CD4-positive, CD25-positive, alpha-beta regulatory T cell (primary cell): ENCODE results near the gene DPM1. TPM values are rescaled to one million over a fixed set of nuclear protein-coding genes. Genes with fewer than 3 reads are reported as not detected.

ENCODE experiments used
- ATAC-seq, 2 donors: fragments of 150-1000 bp; cut with Tn5 transposase; one replicate each; pipeline ENCODE4 v1.10.0; 2021; ENCODE audit warnings: low read depth in 2 of 2, moderate number of reproducible peaks in 2 of 2, moderate library complexity in 1 of 2
- DNase-seq, 3 donors: peaks; one replicate each; pipeline versions ENCODE4 v3.0.0 to v3.0.0-alpha.2; 2012 to 2022; ENCODE audit warnings: mixed read lengths in 1 of 3
- H3K27ac ChIP-seq: one replicate; pipeline ENCODE4 v1.7.0; 2013; ENCODE audit warnings: mild to moderate bottlenecking, low read length; ENCODE audit not compliant: insufficient read depth, poor library complexity, severe bottlenecking
- H3K27me3 ChIP-seq: one replicate; pipeline ENCODE4 v1.7.0; 2013; ENCODE audit warnings: low read length; ENCODE audit not compliant: control insufficient read depth, insufficient read depth
- H3K36me3 ChIP-seq: one replicate; pipeline ENCODE4 v1.7.0; 2013; ENCODE audit warnings: mild to moderate bottlenecking, low read length, moderate library complexity; ENCODE audit not compliant: control insufficient read depth, insufficient read depth
- H3K4me1 ChIP-seq: 2 replicates; pipeline ENCODE4 v1.7.0; 2013; ENCODE audit warnings: mild to moderate bottlenecking, low read length; ENCODE audit not compliant: insufficient read depth, control insufficient read depth, poor library complexity, severe bottlenecking
- H3K4me3 ChIP-seq: one replicate; pipeline ENCODE4 v1.7.0; 2013; ENCODE audit warnings: low read depth, mild to moderate bottlenecking, low read length, moderate library complexity
- H3K9me3 ChIP-seq, 2 experiments: 1 replicate in 1 of 2; 2 replicates in 1 of 2; pipeline ENCODE4 v1.7.0; 2013; ENCODE audit warnings: low read length in 2 of 2, mild to moderate bottlenecking in 1 of 2, moderate library complexity in 1 of 2; ENCODE audit not compliant: control insufficient read depth in 2 of 2
- H3K27ac Mint-ChIP-seq, 3 donors: one replicate each; pipeline ENCODE4 v1.8.0; 2020 to 2022; ENCODE audit warnings: mild to moderate bottlenecking in 3 of 3, mixed read lengths in 3 of 3, moderate library complexity in 2 of 3
- H3K27me3 Mint-ChIP-seq: one replicate; pipeline ENCODE4 v1.8.0; 2022; ENCODE audit warnings: mild to moderate bottlenecking, mixed read lengths
- H3K36me3 Mint-ChIP-seq: one replicate; pipeline ENCODE4 v1.8.0; 2020; ENCODE audit warnings: mixed read lengths
- H3K4me1 Mint-ChIP-seq, 4 donors: one replicate each; pipeline ENCODE4 v1.8.0; 2020 to 2022; ENCODE audit warnings: mixed read lengths in 4 of 4, mild to moderate bottlenecking in 1 of 4
- H3K4me3 Mint-ChIP-seq, 4 donors: one replicate each; pipeline ENCODE4 v1.8.0; 2020 to 2022; ENCODE audit warnings: mild to moderate bottlenecking in 4 of 4, mixed read lengths in 4 of 4, moderate library complexity in 3 of 4
- H3K9me3 Mint-ChIP-seq, 7 donors: one replicate each; pipeline ENCODE4 v1.8.0; 2020 to 2022; ENCODE audit warnings: mixed read lengths in 7 of 7, mild to moderate bottlenecking in 3 of 7, moderate library complexity in 2 of 7
- polyA plus RNA-seq, 4 donors: library from polyadenylated mRNA; unstranded; fragments of 300-500 nt; fragmentation: Illumina TruSeq; gene quantifications; one replicate each; pipeline ENCODE4 v1.2.3, GENCODE V29; 2021
- total RNA-seq: library from RNA; stranded (reverse); gene quantifications from one replicate; pipeline ENCODE4 v1.2.3, GENCODE V29; 2022

The DPM1 gene
- total and polyA plus RNA-seq, 5 donors from 2014 or later = 34.3 to 82.0 (median 74.5) TPM

DNA sequence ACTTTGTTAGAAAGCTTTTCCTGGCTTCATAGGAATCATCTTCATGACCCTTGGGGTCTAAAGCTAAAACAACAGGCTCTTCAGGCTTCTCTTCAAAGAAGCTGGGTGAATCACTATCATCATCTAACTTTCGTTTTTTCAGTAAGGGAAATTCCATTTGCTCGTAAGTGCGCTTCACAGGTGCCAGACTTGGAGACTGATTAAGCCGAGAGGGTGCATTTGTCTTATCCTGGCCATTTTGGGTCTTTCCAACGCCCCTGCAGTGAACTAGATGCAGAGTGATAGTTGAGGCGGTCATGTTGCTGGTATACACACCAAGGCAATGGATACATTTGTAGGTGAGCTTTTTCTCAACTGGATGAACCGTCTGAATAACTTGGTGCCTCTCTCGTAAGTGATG lies 65.9 kb downstream of the DPM1 start:
- no peak overlapping the region for H3K27ac ChIP-seq
- H3K4me1 ChIP-seq = no peaks in the 10 kb centered on the region
- Mint-ChIP-seq H3K27me3 (no peaks in the 10 kb centered on the region), H3K9me3 (no peaks in the 10 kb centered on the region), H3K36me3 (peaks cover 53% of the 10 kb centered on the region), H3K4me3 (no peak overlapping the region), H3K4me1 (peaks cover 4 to 8% (median 6%) of the 10 kb centered on the region in 4 donors), H3K27ac (peak overlapping the region in 1 of 3 donors; percentile 29)
- no peaks in the 10 kb centered on the region for H3K27me3 ChIP-seq
- H3K9me3 ChIP-seq = no peaks in the 10 kb centered on the region
- peaks cover 60% of the 10 kb centered on the region for H3K36me3 ChIP-seq
- ATAC-seq (no peak), DNase-seq (no peak)
- no peak overlapping the region for H3K4me3 ChIP-seq

DNA sequence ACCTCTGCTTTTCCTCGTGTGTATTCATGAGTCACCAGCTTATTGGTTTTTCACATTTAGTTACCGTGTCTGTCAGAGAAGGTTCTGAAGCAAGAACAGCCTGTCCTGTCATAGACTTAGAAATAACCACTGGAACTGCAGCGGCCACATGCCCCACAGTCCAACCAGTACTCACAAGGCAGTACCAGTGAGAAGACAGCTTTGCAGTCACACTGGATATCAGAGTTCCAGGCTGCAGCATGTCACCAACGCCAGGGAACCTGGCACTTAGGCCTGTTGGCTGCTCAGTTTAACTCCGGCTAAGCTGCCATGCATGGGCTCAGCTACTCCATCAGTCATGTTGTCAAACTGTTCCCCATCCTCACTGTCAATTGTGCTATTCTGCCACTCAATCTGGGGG lies 67.2 kb downstream of the DPM1 start:
- Mint-ChIP-seq H3K4me1 (peaks cover 0 to 7% (median 5%) of the 10 kb centered on the region in 4 donors), H3K27me3 (no peaks in the 10 kb centered on the region), H3K9me3 (no peaks in the 10 kb centered on the region), H3K36me3 (peaks cover 51% of the 10 kb centered on the region), H3K27ac (peak overlapping the region in 2 of 3 donors; percentile 12 to 68), H3K4me3 (no peak overlapping the region)
- ATAC-seq = no peak
- peaks cover 56% of the 10 kb centered on the region for H3K36me3 ChIP-seq
- H3K27ac ChIP-seq = no peak overlapping the region
- H3K4me1 ChIP-seq = no peaks in the 10 kb centered on the region
- H3K9me3 ChIP-seq = no peaks in the 10 kb centered on the region
- no peak for DNase-seq
- H3K4me3 ChIP-seq = no peak overlapping the region
- H3K27me3 ChIP-seq = no peaks in the 10 kb centered on the region

DNA sequence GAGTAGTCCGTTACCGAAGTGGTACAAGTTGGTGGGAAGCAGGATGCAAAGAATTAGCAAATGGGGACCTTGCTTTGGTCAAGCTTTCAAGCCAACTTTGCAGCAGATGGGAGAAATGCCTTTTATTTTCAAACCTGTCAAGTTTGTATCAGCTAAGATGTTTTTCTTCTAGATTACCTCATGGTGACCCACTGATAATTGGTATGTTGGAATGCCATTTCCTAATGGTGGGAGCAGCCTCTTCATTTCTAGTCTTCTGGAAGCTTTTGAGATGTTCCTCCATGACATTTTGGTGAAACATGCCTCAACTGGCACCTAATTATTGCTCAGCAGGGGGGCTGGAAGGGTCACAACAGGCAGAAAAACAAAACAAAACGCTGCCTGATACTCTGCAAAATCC lies 70.8 kb downstream of the DPM1 start:
- ATAC-seq (no peak), DNase-seq (no peak)
- no peaks in the 10 kb centered on the region for H3K9me3 ChIP-seq
- H3K27ac Mint-ChIP-seq = peak overlapping the region in 1 of 3 donors; percentile 74
- peaks cover 0 to 10% (median 4%) of the 10 kb centered on the region in 4 donors for H3K4me1 Mint-ChIP-seq
- H3K9me3 Mint-ChIP-seq = peaks cover 0 to 2% (median 0%) of the 10 kb centered on the region in 7 donors
- H3K27me3 ChIP-seq = no peaks in the 10 kb centered on the region
- no peak overlapping the region for H3K27ac ChIP-seq
- H3K36me3 ChIP-seq = peaks cover 29% of the 10 kb centered on the region
- H3K27me3 Mint-ChIP-seq = no peaks in the 10 kb centered on the region
- H3K4me3 ChIP-seq = no peak overlapping the region
- peaks cover 30% of the 10 kb centered on the region for H3K36me3 Mint-ChIP-seq
- H3K4me1 ChIP-seq = no peaks in the 10 kb centered on the region
- H3K4me3 Mint-ChIP-seq = no peak overlapping the region

DNA sequence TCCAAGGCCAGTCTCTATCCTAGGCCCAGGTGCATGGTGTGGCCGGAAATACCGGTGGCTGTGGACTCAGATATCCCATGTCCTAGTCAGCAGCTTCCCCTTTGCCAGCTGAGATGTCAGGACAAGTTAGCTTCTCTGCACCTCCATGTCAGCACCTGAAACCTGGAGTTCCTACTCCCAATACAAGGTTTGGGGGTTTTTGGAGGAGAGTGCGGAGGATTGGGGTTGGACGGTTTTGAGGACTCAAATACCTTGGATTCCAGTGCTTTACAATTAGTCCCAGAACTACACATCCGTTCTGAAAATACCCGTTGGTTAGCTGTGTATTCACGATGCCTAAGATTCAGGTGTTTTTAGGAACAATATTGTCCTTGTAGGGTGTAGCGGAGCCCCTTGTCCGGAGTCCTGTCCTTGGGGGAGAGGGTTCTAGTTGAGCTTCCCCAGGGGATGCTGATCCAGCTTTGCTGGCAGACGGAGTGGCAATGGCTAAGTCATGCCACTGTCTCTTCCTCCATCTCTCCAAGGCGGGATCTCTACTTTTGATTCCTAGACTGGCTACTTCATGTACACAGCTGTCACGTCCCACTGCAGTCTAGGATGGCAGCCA lies 72.0 kb downstream of the DPM1 start:
- Mint-ChIP-seq H3K27me3 (no peaks in the 10 kb centered on the region), H3K27ac (no peak overlapping the region), H3K4me3 (no peak overlapping the region), H3K9me3 (peaks cover 0 to 2% (median 0%) of the 10 kb centered on the region in 7 donors), H3K36me3 (peaks cover 20% of the 10 kb centered on the region), H3K4me1 (peaks cover 0 to 10% (median 2%) of the 10 kb centered on the region in 4 donors)
- Histone ChIP-seq H3K36me3 (peaks cover 17% of the 10 kb centered on the region), H3K4me3 (no peak overlapping the region), H3K9me3 (no peaks in the 10 kb centered on the region), H3K4me1 (no peaks in the 10 kb centered on the region), H3K27ac (no peak overlapping the region), H3K27me3 (no peaks in the 10 kb centered on the region)
- no peak for DNase-seq
- ATAC-seq = no peak

DNA sequence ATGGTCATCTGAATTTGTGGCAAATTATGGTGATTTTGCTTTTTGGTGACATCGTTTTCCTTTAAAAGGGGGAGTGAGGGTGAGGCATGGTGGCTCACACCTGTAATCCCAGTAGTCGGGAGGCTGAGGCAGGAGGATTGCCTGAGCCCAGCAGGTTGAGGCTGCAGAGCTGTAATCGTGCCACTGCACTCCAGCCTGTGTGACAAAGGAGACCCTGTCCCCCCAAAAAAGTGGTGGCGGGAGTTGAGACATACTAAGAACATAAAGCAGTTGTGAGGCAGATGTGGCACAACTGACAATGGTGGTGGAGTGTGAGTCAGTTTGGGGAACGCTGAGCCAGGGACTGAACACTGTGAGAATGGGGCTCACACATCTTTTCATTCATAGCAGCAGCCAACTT lies 72.6 kb downstream of the DPM1 start:
- Histone ChIP-seq H3K9me3 (no peaks in the 10 kb centered on the region), H3K4me1 (no peaks in the 10 kb centered on the region), H3K36me3 (peaks cover 14% of the 10 kb centered on the region), H3K4me3 (no peak overlapping the region), H3K27me3 (no peaks in the 10 kb centered on the region), H3K27ac (no peak overlapping the region)
- Mint-ChIP-seq H3K27me3 (no peaks in the 10 kb centered on the region), H3K36me3 (peaks cover 19% of the 10 kb centered on the region), H3K4me3 (no peak overlapping the region), H3K4me1 (peaks cover 0 to 10% (median 2%) of the 10 kb centered on the region in 4 donors), H3K27ac (no peak overlapping the region), H3K9me3 (peaks cover 0 to 2% (median 0%) of the 10 kb centered on the region in 7 donors)
- ATAC-seq (no peak), DNase-seq (no peak)

DNA sequence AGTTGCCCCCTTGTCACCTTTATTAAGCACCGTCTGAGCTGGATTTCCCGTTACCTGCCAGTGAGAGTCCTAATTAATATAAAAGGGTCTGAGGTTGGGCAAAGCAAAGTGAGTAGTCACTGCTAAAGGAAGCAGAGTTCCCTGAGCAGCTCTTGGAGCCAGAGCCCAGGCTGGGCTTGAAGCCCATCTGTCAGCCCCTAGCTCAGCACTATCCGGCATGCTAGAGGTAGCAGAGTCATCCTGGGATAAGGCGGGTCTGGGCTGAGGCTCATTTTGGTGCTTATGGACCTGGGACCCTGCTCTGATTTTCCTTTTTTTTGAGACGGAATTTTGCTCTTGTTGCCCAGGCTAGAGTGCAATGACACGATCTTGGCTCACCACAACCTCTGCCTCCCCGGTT lies 73.3 kb downstream of the DPM1 start:
- Histone ChIP-seq H3K36me3 (peaks cover 13% of the 10 kb centered on the region), H3K4me3 (no peak overlapping the region), H3K27me3 (no peaks in the 10 kb centered on the region), H3K9me3 (no peaks in the 10 kb centered on the region), H3K4me1 (no peaks in the 10 kb centered on the region), H3K27ac (no peak overlapping the region)
- Mint-ChIP-seq H3K9me3 (peaks cover 0 to 2% (median 0%) of the 10 kb centered on the region in 7 donors), H3K27ac (peak overlapping the region in 1 of 3 donors; percentile 10), H3K27me3 (no peaks in the 10 kb centered on the region), H3K4me3 (no peak overlapping the region), H3K36me3 (peaks cover 15% of the 10 kb centered on the region), H3K4me1 (peaks cover 0 to 10% (median 1%) of the 10 kb centered on the region in 4 donors)
- ATAC-seq (no peak), DNase-seq (no peak)

Other genes with a start within 250 kb of the DPM1 start
- 5.0 TPM for gene PARD6B, start 227.0 kb downstream of the DPM1 start, total RNA-seq
- gene PARD6B, start 227.0 kb downstream of the DPM1 start, polyA plus RNA-seq = 1 to 10 TPM in 3 of 4 donors, under 1 TPM in 1; 0.79 to 1.4 (median 1.2) TPM
- gene BCAS4, start 163.5 kb downstream of the DPM1 start, total RNA-seq = 8.0 TPM
- 10 to 100 TPM in 3 of 4 donors, 1 to 10 TPM in 1; 8.5 to 17.6 (median 15.5) TPM for gene BCAS4, start 163.5 kb downstream of the DPM1 start, polyA plus RNA-seq
- 61.5 TPM for gene ADNP, start 27.1 kb downstream of the DPM1 start, total RNA-seq
- gene ADNP, start 27.1 kb downstream of the DPM1 start, polyA plus RNA-seq = 1 to 10 TPM; 4.9 to 8.2 (median 6.5) TPM
- 2.7 TPM for gene MOCS3, start 286 bp upstream of the DPM1 start, total RNA-seq
- gene MOCS3, start 286 bp upstream of the DPM1 start, polyA plus RNA-seq = 1 to 10 TPM; 2.8 to 7.0 (median 5.1) TPM
- gene KCNG1, start 64.6 kb upstream of the DPM1 start, total RNA-seq = not detected
- under 1 TPM in 2 of 4 donors, not detected in 2; 0.24 to 0.27 TPM for gene KCNG1, start 64.6 kb upstream of the DPM1 start, polyA plus RNA-seq